Measurements from ENCODE around the gene PIK3CA.

GRCh38 chr3:179166561-179167201, 18.5 kb downstream of the PIK3CA start:
- TF ChIP-seq CTCF (conservative IDR thresholded peaks at IDR 0.05; ENCODE audit: low read depth in 2 of 2), result no peak
- TF ChIP-seq REST (IDR thresholded peaks at IDR 0.05; ENCODE audit: unreplicated experiment), result no peak
- TF ChIP-seq POLR2AphosphoS5 (IDR thresholded peaks at IDR 0.05; ENCODE audit: low read depth), result no peak
